Loucy (cell line): ENCODE measurements around the gene ADAM22.

Experiments used
- EZH2phosphoT487 ChIP-seq: fragments of 200-600 bp; IDR thresholded peaks from 2 replicates; pipeline ENCODE4 v1.6.1; 2018; ENCODE audit warnings: antibody characterized with exemption, mild to moderate bottlenecking, moderate library complexity, borderline replicate concordance
- TF ChIP-seq, protein P1 (sequence below): fragments of 200-600 bp; sonication (generic); conservative IDR thresholded peaks from 2 replicates; pipeline ENCODE4 v1.5.1; 2014; ENCODE audit warnings: mild to moderate bottlenecking, antibody characterized with exemption, low read length

DNA sequence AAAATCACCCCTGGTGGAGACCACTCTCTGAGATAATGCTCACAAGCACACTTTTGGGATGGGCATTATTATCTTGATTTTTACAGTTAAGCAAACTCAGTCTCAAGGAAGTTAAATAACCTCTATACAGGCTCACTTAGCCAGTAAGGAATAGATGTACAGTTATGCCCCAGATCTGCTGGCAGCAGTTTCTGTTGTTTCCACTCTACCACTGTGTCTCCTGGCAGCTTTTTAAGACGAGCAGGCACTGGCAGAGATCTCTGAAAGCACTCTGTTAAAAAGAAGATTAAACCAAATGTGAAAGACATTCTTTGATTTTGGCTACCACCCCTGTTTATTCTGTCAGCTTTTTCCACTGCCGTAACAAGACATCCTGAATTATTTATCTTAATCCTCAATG, 212.6 kb downstream of the ADAM22 start:
- TF ChIP-seq, protein P1, sequence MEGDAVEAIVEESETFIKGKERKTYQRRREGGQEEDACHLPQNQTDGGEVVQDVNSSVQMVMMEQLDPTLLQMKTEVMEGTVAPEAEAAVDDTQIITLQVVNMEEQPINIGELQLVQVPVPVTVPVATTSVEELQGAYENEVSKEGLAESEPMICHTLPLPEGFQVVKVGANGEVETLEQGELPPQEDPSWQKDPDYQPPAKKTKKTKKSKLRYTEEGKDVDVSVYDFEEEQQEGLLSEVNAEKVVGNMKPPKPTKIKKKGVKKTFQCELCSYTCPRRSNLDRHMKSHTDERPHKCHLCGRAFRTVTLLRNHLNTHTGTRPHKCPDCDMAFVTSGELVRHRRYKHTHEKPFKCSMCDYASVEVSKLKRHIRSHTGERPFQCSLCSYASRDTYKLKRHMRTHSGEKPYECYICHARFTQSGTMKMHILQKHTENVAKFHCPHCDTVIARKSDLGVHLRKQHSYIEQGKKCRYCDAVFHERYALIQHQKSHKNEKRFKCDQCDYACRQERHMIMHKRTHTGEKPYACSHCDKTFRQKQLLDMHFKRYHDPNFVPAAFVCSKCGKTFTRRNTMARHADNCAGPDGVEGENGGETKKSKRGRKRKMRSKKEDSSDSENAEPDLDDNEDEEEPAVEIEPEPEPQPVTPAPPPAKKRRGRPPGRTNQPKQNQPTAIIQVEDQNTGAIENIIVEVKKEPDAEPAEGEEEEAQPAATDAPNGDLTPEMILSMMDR, result no peak
- TF ChIP-seq EZH2phosphoT487, result no peak
